ENCODE measurements around the gene TMEM108.

Gene TMEM108

GRCh38 chr3:133167340-133168024 is 129.3 kb downstream of the TMEM108 start:
- DNase-seq (ENCODE audit: low read depth): no peak

- no peak for DNase-seq (ENCODE audit: low read depth)
Measured at GRCh38 chr3:133168025-133168401, 129.8 kb downstream of the TMEM108 start.

- no peak for DNase-seq (ENCODE audit: low read depth)
Measured at GRCh38 chr3:133169331-133170068, 131.3 kb downstream of the TMEM108 start.

- no peak for DNase-seq (ENCODE audit: low read depth)
Measured at GRCh38 chr3:133171831-133172230, 133.6 kb downstream of the TMEM108 start.

- DNase-seq (ENCODE audit: low read depth): no peak
Measured at GRCh38 chr3:133181392-133182150, 143.4 kb downstream of the TMEM108 start.

- DNase-seq (ENCODE audit: low read depth): no peak
Measured at GRCh38 chr3:133187870-133188379, 149.7 kb downstream of the TMEM108 start.

- no peak for DNase-seq (ENCODE audit: low read depth)
Measured at GRCh38 chr3:133188996-133189395, 150.8 kb downstream of the TMEM108 start.

- DNase-seq (ENCODE audit: low read depth): no peak
Measured at GRCh38 chr3:133189893-133190292, 151.7 kb downstream of the TMEM108 start.

GRCh38 chr3:133191818-133192217 is 153.6 kb downstream of the TMEM108 start:
- no peak for DNase-seq (ENCODE audit: low read depth)

- no peak for DNase-seq (ENCODE audit: low read depth)
Measured at GRCh38 chr3:133192363-133192945, 154.3 kb downstream of the TMEM108 start.

- no peak for DNase-seq (ENCODE audit: low read depth)
Measured at GRCh38 chr3:133192967-133193366, 154.8 kb downstream of the TMEM108 start.

- no peak for DNase-seq (ENCODE audit: low read depth)
Measured at GRCh38 chr3:133196527-133196926, 158.3 kb downstream of the TMEM108 start.

- no peak for DNase-seq (ENCODE audit: low read depth)
Measured at GRCh38 chr3:133197619-133198018, 159.4 kb downstream of the TMEM108 start.

- DNase-seq (ENCODE audit: low read depth): no peak
Measured at GRCh38 chr3:133206921-133207320, 168.7 kb downstream of the TMEM108 start.

GRCh38 chr3:133208184-133208583 is 170.0 kb downstream of the TMEM108 start:
- DNase-seq (ENCODE audit: low read depth): no peak

- no peak for DNase-seq (ENCODE audit: low read depth)
Measured at GRCh38 chr3:133209871-133210550, 171.8 kb downstream of the TMEM108 start.

- no peak for DNase-seq (ENCODE audit: low read depth)
Measured at GRCh38 chr3:133210656-133211055, 172.5 kb downstream of the TMEM108 start.

- DNase-seq (ENCODE audit: low read depth): no peak
Measured at GRCh38 chr3:133211449-133211848, 173.3 kb downstream of the TMEM108 start.

GRCh38 chr3:133211856-133212255 is 173.7 kb downstream of the TMEM108 start:
- no peak for DNase-seq (ENCODE audit: low read depth)

- no peak for DNase-seq (ENCODE audit: low read depth)
Measured at GRCh38 chr3:133213937-133214336, 175.7 kb downstream of the TMEM108 start.

- DNase-seq (ENCODE audit: low read depth): no peak
Measured at GRCh38 chr3:133227813-133228212, 189.6 kb downstream of the TMEM108 start.

GRCh38 chr3:133230195-133230594 is 192.0 kb downstream of the TMEM108 start:
- DNase-seq (ENCODE audit: low read depth): no peak
